HCT116 (cell line): Measurements from ENCODE around the gene RPL28.

Experiments used
- JUND ChIP-seq: IDR thresholded peaks from 2 replicates; pipeline ENCODE4 v1.6.1; 2012
- POLR2A ChIP-seq: IDR thresholded peaks from 2 replicates; pipeline ENCODE4 v1.7.0; 2011; ENCODE audit warnings: borderline replicate concordance; ENCODE audit not compliant: insufficient read depth, insufficient read length; ENCODE audit errors: extremely low read depth

- TF ChIP-seq POLR2A (no peak), JUND (no peak)
These were observed 800 bp downstream of the RPL28 start for GRCh38 chr19:55386493-55386971.
